ENCODE data around the gene TEX10. TPM values are rescaled to one million over a fixed set of nuclear protein-coding genes. Genes with fewer than 3 reads are reported as not detected.

The TEX10 gene
- total and polyA plus RNA-seq, 7 experiments from 2014 or later, result 11.0 to 24.6 (median 18.2) TPM

- no peaks in the 10 kb centered on the region for H3K4me1 ChIP-seq (ENCODE audit: control insufficient read depth in 2 of 2, insufficient read depth in 2 of 2, low read length in 2 of 2)
- no peak for DNase-seq
- Mint-ChIP-seq H3K27me3 (no peaks in the 10 kb centered on the region), H3K36me3 (peaks cover 4 to 76% (median 50%) of the 10 kb centered on the region in 5 donors), H3K27ac (peak overlapping the region in 7 of 9 donors; percentile 6 to 70 (median 45)), H3K4me3 (no peak overlapping the region), H3K4me1 (peaks cover 0 to 60% (median 38%) of the 10 kb centered on the region in 7 donors), H3K9me3 (no peaks in the 10 kb centered on the region)
- H3K27me3 ChIP-seq (ENCODE audit: control insufficient read depth in 2 of 2, insufficient read depth in 2 of 2, low read length in 2 of 2), result no peaks in the 10 kb centered on the region
- no peak overlapping the region for H3K27ac ChIP-seq (ENCODE audit: low read depth, low read length)
- intact Hi-C loops (cut with micrococcal nuclease), result no loop called here
- ChIA-PET CTCF (no interaction called here), POLR2A (no interaction called here)
- ATAC-seq, result no peak
- peaks cover 5 to 31% (median 6%) of the 10 kb centered on the region in 3 experiments for H3K36me3 ChIP-seq (ENCODE audit: control insufficient read depth in 2 of 3, insufficient read depth in 3 of 3, low read length in 3 of 3)
- no peak overlapping the region for H3K4me3 ChIP-seq (ENCODE audit: low read length)
- H3K9me3 ChIP-seq (ENCODE audit: control insufficient read depth in 2 of 3, low read length in 3 of 3), result no peaks in the 10 kb centered on the region
Measured at GRCh38 chr9:100308965-100309564, 43.7 kb downstream of the TEX10 start.

- H3K36me3 Mint-ChIP-seq, result peaks cover 4 to 82% (median 58%) of the 10 kb centered on the region in 5 donors
- intact Hi-C loops (cut with micrococcal nuclease), result no loop called here
- Histone ChIP-seq H3K4me1 (ENCODE audit: control insufficient read depth in 2 of 2, insufficient read depth in 2 of 2, low read length in 2 of 2) (no peaks in the 10 kb centered on the region), H3K27ac (ENCODE audit: low read depth, low read length) (no peak overlapping the region), H3K9me3 (ENCODE audit: control insufficient read depth in 2 of 3, low read length in 3 of 3) (no peaks in the 10 kb centered on the region), H3K4me3 (ENCODE audit: low read length) (no peak overlapping the region), H3K27me3 (ENCODE audit: control insufficient read depth in 2 of 2, insufficient read depth in 2 of 2, low read length in 2 of 2) (no peaks in the 10 kb centered on the region), H3K36me3 (ENCODE audit: control insufficient read depth in 2 of 3, insufficient read depth in 3 of 3, low read length in 3 of 3) (peaks cover 5 to 48% (median 6%) of the 10 kb centered on the region in 3 experiments)
- H3K9me3 Mint-ChIP-seq, result no peaks in the 10 kb centered on the region
- peaks cover 0 to 55% (median 33%) of the 10 kb centered on the region in 7 donors for H3K4me1 Mint-ChIP-seq
- CTCF ChIA-PET, result no interaction called here
- no peak for ATAC-seq
- POLR2A ChIA-PET, result no interaction called here
- peak overlapping the region in 5 of 9 donors; percentile 3 to 86 (median 30) for H3K27ac Mint-ChIP-seq
- H3K4me3 Mint-ChIP-seq, result no peak overlapping the region
- no peaks in the 10 kb centered on the region for H3K27me3 Mint-ChIP-seq
- DNase-seq, result no peak
Measured at GRCh38 chr9:100307080-100307479, 45.7 kb downstream of the TEX10 start.

- H3K4me3 ChIP-seq (ENCODE audit: low read length), result no peak overlapping the region
- Mint-ChIP-seq H3K36me3 (peaks cover 9 to 80% (median 52%) of the 10 kb centered on the region in 5 donors), H3K27ac (peak overlapping the region in 8 of 9 donors; percentile 23 to 79 (median 30)), H3K9me3 (no peaks in the 10 kb centered on the region), H3K4me1 (peaks cover 0 to 47% (median 25%) of the 10 kb centered on the region in 7 donors), H3K4me3 (no peak overlapping the region), H3K27me3 (no peaks in the 10 kb centered on the region)
- H3K36me3 ChIP-seq (ENCODE audit: control insufficient read depth in 2 of 3, insufficient read depth in 3 of 3, low read length in 3 of 3), result peaks cover 6 to 56% (median 8%) of the 10 kb centered on the region in 3 experiments
- DNase-seq (no peak), ATAC-seq (no peak)
- H3K4me1 ChIP-seq (ENCODE audit: control insufficient read depth in 2 of 2, insufficient read depth in 2 of 2, low read length in 2 of 2), result no peaks in the 10 kb centered on the region
- no peak overlapping the region for H3K27ac ChIP-seq (ENCODE audit: low read depth, low read length)
- intact Hi-C loops (cut with micrococcal nuclease), result no loop called here
- H3K27me3 ChIP-seq (ENCODE audit: control insufficient read depth in 2 of 2, insufficient read depth in 2 of 2, low read length in 2 of 2), result no peaks in the 10 kb centered on the region
- H3K9me3 ChIP-seq (ENCODE audit: control insufficient read depth in 2 of 3, low read length in 3 of 3), result no peaks in the 10 kb centered on the region
- ChIA-PET POLR2A (no interaction called here), CTCF (no interaction called here)
Measured at GRCh38 chr9:100306283-100306682, 46.5 kb downstream of the TEX10 start.

- Histone ChIP-seq H3K9me3 (ENCODE audit: control insufficient read depth in 2 of 3, low read length in 3 of 3) (no peaks in the 10 kb centered on the region), H3K36me3 (ENCODE audit: control insufficient read depth in 2 of 3, insufficient read depth in 3 of 3, low read length in 3 of 3) (peaks cover 10 to 57% (median 10%) of the 10 kb centered on the region in 3 experiments), H3K4me3 (ENCODE audit: low read length) (no peak overlapping the region), H3K27me3 (ENCODE audit: control insufficient read depth in 2 of 2, insufficient read depth in 2 of 2, low read length in 2 of 2) (no peaks in the 10 kb centered on the region), H3K4me1 (ENCODE audit: control insufficient read depth in 2 of 2, insufficient read depth in 2 of 2, low read length in 2 of 2) (no peaks in the 10 kb centered on the region), H3K27ac (ENCODE audit: low read depth, low read length) (no peak overlapping the region)
- Mint-ChIP-seq H3K4me1 (peaks cover 0 to 33% (median 22%) of the 10 kb centered on the region in 7 donors), H3K27ac (peak overlapping the region in 7 of 9 donors; percentile 5 to 77 (median 20)), H3K4me3 (no peak overlapping the region), H3K27me3 (no peaks in the 10 kb centered on the region), H3K9me3 (no peaks in the 10 kb centered on the region), H3K36me3 (peaks cover 15 to 73% (median 37%) of the 10 kb centered on the region in 5 donors)
- intact Hi-C loops (cut with micrococcal nuclease), result no loop called here
- DNase-seq (no peak), ATAC-seq (no peak)
- POLR2A ChIA-PET, result no interaction called here
- CTCF ChIA-PET, result interaction anchor here (0.6 kb wide), 1 partner anchor 21 kb away, joined by 4 read pairs; no protein-coding TSS in a partner anchor
Measured at GRCh38 chr9:100303747-100304146, 49.0 kb downstream of the TEX10 start.

GRCh38 chr9:100298378-100298777, 54.4 kb downstream of the TEX10 start:
- intact Hi-C loops (cut with micrococcal nuclease), result no loop called here
- no peak overlapping the region for H3K4me3 ChIP-seq (ENCODE audit: low read length)
- ChIA-PET CTCF (no interaction called here), POLR2A (no interaction called here)
- Mint-ChIP-seq H3K36me3 (peaks cover 10 to 47% (median 14%) of the 10 kb centered on the region in 5 donors), H3K27me3 (no peaks in the 10 kb centered on the region), H3K9me3 (no peaks in the 10 kb centered on the region), H3K4me1 (peaks cover 0 to 12% (median 4%) of the 10 kb centered on the region in 7 donors), H3K27ac (peak overlapping the region in 3 of 9 donors; percentile 44 to 79 (median 79)), H3K4me3 (no peak overlapping the region)
- peaks cover 5 to 86% (median 5%) of the 10 kb centered on the region in 3 experiments for H3K36me3 ChIP-seq (ENCODE audit: control insufficient read depth in 2 of 3, insufficient read depth in 3 of 3, low read length in 3 of 3)
- no peaks in the 10 kb centered on the region for H3K27me3 ChIP-seq (ENCODE audit: control insufficient read depth in 2 of 2, insufficient read depth in 2 of 2, low read length in 2 of 2)
- H3K9me3 ChIP-seq (ENCODE audit: control insufficient read depth in 2 of 3, low read length in 3 of 3), result no peaks in the 10 kb centered on the region
- ATAC-seq (no peak), DNase-seq (no peak)
- no peak overlapping the region for H3K27ac ChIP-seq (ENCODE audit: low read depth, low read length)
- H3K4me1 ChIP-seq (ENCODE audit: control insufficient read depth in 2 of 2, insufficient read depth in 2 of 2, low read length in 2 of 2), result no peaks in the 10 kb centered on the region

GRCh38 chr9:100296407-100296806, 56.3 kb downstream of the TEX10 start:
- intact Hi-C loops (cut with micrococcal nuclease), result no loop called here
- no peaks in the 10 kb centered on the region for H3K4me1 ChIP-seq (ENCODE audit: control insufficient read depth in 2 of 2, insufficient read depth in 2 of 2, low read length in 2 of 2)
- DNase-seq (no peak), ATAC-seq (no peak)
- no peaks in the 10 kb centered on the region for H3K27me3 ChIP-seq (ENCODE audit: control insufficient read depth in 2 of 2, insufficient read depth in 2 of 2, low read length in 2 of 2)
- no peak overlapping the region for H3K27ac ChIP-seq (ENCODE audit: low read depth, low read length)
- H3K36me3 ChIP-seq (ENCODE audit: control insufficient read depth in 2 of 3, insufficient read depth in 3 of 3, low read length in 3 of 3), result peaks cover 3 to 83% (median 9%) of the 10 kb centered on the region in 3 experiments
- H3K9me3 ChIP-seq (ENCODE audit: control insufficient read depth in 2 of 3, low read length in 3 of 3), result no peaks in the 10 kb centered on the region
- CTCF ChIA-PET, result no interaction called here
- H3K4me3 ChIP-seq (ENCODE audit: low read length), result no peak overlapping the region
- POLR2A ChIA-PET, result no interaction called here
- Mint-ChIP-seq H3K9me3 (peaks cover 0 to under 1% (median 0%) of the 10 kb centered on the region in 11 donors), H3K36me3 (peaks cover 7 to 52% (median 14%) of the 10 kb centered on the region in 5 donors), H3K27ac (peak overlapping the region in 3 of 9 donors; percentile 28 to 56 (median 44)), H3K27me3 (no peaks in the 10 kb centered on the region), H3K4me1 (peaks cover 0 to 12% (median 3%) of the 10 kb centered on the region in 7 donors), H3K4me3 (no peak overlapping the region)

GRCh38 chr9:100295240-100295639, 57.5 kb downstream of the TEX10 start:
- ChIA-PET CTCF (no interaction called here), POLR2A (no interaction called here)
- intact Hi-C loops (cut with micrococcal nuclease), result no loop called here
- H3K27ac ChIP-seq (ENCODE audit: low read depth, low read length), result no peak overlapping the region
- H3K36me3 ChIP-seq (ENCODE audit: control insufficient read depth in 2 of 3, insufficient read depth in 3 of 3, low read length in 3 of 3), result peaks cover 0 to 77% (median 4%) of the 10 kb centered on the region in 3 experiments
- Mint-ChIP-seq H3K27me3 (no peaks in the 10 kb centered on the region), H3K9me3 (peaks cover 0 to 2% (median 0%) of the 10 kb centered on the region in 11 donors), H3K4me1 (peaks cover 0 to 9% (median under 1%) of the 10 kb centered on the region in 7 donors), H3K4me3 (no peak overlapping the region), H3K36me3 (peaks cover 9 to 47% (median 14%) of the 10 kb centered on the region in 5 donors), H3K27ac (peak overlapping the region in 5 of 9 donors; percentile 13 to 84 (median 28))
- no peak for DNase-seq
- H3K27me3 ChIP-seq (ENCODE audit: control insufficient read depth in 2 of 2, insufficient read depth in 2 of 2, low read length in 2 of 2), result no peaks in the 10 kb centered on the region
- no peak for ATAC-seq
- no peaks in the 10 kb centered on the region for H3K4me1 ChIP-seq (ENCODE audit: control insufficient read depth in 2 of 2, insufficient read depth in 2 of 2, low read length in 2 of 2)
- no peaks in the 10 kb centered on the region for H3K9me3 ChIP-seq (ENCODE audit: control insufficient read depth in 2 of 3, low read length in 3 of 3)
- H3K4me3 ChIP-seq (ENCODE audit: low read length), result no peak overlapping the region

All from naive thymus-derived CD4-positive, alpha-beta T cell (primary cell).